GM19043 (cell line): ENCODE data around the gene BACE2.
"Not testable (repeated sequence)": the region's sequence is repeated elsewhere in the genome, so short reads cannot be mapped to it uniquely, and the experiment has no call there.

Source experiments
- ATAC-seq: cut with Tn5 transposase; IDR thresholded peaks from one replicate; pipeline ENCODE4 v1.9.1; 2021; ENCODE audit warnings: low read depth; ENCODE audit not compliant: unreplicated experiment

The BACE2 gene

GRCh38 chr21:41176846-41177245, 8.9 kb downstream of the BACE2 start:
- ATAC-seq = no peak

GRCh38 chr21:41180752-41181151, 12.8 kb downstream of the BACE2 start:
- no peak for ATAC-seq

- ATAC-seq = no peak
Observed at GRCh38 chr21:41182547-41182946, 14.6 kb downstream of the BACE2 start.

DNA sequence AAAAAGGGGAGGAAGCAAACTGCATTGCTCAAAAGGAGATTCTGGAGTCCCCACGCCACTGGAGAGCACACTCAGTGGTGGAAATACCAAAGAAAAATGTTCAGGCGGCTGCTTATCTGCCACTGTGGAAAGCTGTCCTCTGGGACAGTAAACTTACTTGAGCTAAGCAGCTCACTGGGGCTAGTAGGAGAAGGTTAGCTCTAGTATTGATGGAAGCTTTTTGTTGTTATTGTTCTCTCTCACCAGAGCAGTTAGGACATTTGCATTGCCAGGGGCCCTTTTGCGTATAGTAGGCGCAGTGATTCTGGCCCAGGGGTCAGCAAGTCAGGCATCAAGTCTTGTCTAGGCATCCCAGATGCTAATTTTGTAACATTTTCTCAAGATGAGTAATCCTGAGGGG, 15.6 kb downstream of the BACE2 start:
- ATAC-seq = no peak

DNA sequence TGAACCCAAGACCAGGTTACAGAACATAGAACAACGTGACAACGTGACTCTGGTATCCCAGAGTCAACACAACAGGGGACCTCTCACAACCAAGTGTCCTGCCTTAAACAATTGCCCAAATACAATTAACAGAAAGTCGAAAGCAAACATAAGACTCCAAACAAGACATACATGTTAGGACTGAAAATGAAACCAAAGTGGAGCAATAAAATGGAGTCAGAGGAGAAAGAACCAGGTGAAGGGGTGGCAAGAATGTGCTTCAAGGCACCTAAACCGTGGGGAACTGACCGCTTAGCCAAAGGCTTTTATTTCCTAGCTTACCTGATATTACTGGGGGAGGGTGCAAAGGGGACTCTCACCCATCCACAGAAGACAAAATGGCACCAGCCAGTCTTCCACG, 17.8 kb downstream of the BACE2 start:
- no peak for ATAC-seq

GRCh38 chr21:41186755-41187536, 19.0 kb downstream of the BACE2 start:
- no peak for ATAC-seq

DNA sequence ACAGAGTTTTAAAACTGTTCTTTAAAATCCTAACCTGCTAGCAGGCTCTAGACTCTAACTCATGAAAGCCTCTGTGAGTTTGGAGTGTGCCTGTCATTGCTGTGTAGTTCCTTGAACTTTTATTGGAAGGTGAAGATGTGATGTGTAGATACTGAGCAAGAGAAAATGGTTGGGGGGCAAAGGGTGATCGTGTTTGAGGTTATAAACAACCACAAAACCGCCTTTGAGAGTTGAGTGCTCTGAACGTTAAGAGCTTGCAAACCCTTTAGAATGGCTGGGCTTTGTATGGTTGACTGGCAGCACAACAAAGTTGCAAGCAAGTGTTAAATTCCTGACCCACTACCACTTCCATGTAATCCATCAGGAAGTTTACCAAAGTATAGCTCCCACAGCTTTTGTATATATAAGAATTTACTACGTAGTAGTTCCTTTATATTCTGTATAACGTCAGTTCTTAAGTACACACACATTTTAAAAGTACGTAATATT, 19.6 kb downstream of the BACE2 start:
- no peak for ATAC-seq

DNA sequence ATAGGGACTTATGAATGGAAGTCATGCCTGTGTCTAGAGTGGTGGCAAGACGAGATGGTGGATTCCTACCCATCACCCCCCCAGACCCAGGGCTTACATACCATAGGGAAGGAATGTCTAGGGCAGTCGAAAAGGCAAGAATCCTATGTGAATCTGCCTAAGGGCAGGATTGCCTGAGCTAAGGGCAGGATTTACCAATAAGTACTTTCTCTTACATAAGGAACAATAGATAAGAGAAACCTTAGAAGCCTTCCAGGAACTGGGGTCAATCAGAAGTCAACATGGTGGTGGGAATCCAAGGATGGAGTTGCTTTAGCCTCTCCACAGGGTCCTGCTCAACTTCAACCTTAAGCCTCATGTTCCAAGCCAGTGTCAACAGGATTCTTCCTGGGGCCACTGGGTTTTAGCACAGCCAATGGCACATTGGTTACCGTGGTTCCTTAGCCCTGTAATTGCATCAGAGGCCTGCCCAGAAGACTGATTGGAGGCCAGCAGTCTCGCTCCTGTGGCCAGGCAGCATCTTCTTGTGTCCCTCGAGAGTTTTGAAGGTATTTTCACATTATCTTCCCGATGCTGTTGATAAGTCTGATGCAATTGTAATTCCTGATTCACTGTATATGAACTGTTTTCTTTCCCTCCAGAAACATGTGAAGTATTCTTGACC, 20.7 kb downstream of the BACE2 start:
- ATAC-seq = no peak

DNA sequence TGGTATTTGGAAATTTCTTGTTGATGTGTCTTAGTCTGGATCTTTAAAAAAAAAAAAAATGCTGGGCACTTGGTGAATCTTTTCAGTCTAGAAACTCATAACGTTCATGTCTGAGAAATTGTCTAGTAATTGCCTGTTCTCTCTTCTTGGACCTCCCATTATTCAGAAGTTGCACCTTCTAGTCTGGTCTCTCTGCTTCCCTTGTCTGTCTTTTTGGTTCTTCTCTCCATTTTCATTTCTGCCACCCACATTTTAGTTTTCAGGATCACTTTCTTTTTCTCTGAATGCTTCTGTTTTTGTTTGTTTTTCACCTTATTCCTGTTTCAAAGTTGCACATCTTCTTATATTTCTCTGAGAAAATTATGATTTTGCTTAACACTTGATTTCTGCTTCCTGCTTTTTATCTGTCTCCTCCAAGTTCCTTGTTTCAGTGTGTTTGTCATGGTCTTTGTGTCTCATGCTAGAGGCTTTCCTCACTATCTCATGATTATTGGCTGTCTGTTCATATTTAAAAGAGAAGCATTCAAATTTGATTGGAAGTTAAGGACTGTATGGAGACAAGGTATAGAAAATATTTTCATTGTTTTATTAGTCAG, 21.3 kb downstream of the BACE2 start:
- no peak for ATAC-seq

- ATAC-seq = not testable (repeated sequence)
Observed at GRCh38 chr21:41192552-41192951, 24.6 kb downstream of the BACE2 start.

- ATAC-seq = no peak
Observed at GRCh38 chr21:41195311-41195710, 27.4 kb downstream of the BACE2 start.

- ATAC-seq = no peak
Observed at GRCh38 chr21:41196993-41197392, 29.0 kb downstream of the BACE2 start.

DNA sequence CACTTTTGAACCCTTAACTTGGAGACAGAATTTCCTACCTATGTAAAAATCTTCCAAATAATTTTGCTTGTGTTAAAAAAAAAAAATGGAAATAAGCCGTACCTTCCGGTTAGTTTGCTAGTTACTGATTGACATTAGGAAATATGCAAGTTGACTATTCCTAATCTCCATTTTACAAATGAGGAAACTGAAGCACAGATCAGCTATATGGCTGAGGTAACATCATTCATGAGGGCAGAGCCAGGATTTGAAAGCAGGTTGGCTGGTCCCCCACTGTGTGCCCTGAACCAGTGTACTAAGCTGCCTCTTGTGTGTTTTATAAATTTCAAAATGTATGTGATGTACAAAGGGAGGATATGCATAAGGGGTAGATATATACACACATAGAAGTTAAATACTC, 29.6 kb downstream of the BACE2 start:
- no peak for ATAC-seq

- ATAC-seq = not testable (repeated sequence)
Observed at GRCh38 chr21:41198647-41199046, 30.7 kb downstream of the BACE2 start.

GRCh38 chr21:41199123-41199522, 31.2 kb downstream of the BACE2 start:
- ATAC-seq = no peak

DNA sequence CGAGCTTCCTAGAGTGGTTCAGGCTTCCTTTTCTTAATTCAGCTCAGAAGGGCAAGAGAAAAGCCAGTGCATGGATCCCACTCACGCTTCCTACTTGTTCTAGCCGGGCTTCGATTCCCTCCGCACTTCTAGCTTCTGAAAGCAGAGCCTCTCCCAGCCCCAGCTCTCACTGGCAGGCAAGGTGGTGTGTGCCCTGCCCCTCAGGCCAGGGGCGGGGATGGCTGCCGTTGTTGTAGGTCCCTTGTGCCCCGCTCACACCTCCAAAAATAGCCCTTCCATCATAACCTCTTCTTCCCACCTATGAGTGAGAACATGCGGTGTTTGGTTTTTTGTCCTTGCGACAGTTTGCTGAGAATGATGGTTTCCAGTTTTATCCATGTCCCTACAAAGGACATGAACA, 31.6 kb downstream of the BACE2 start:
- no peak for ATAC-seq

DNA sequence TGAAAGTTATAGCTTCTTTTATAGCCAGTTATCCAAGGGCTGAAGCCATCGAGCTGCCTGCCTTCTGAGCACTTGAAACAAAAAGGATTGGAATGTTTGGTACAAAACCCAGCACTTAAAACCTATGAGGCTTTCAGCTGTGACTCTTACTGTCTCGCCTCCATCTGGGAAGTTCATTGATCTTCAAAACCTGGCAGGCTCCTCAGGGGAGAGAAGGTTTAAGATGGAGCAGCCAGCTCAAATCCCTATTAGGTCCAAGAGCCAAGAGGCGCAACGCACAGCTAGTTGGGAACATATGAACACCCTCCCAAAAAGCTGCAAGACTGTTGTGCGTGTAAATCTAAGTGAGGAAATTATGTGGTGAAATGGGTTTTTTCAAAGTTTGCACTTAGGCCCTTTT, 33.4 kb downstream of the BACE2 start:
- no peak for ATAC-seq

DNA sequence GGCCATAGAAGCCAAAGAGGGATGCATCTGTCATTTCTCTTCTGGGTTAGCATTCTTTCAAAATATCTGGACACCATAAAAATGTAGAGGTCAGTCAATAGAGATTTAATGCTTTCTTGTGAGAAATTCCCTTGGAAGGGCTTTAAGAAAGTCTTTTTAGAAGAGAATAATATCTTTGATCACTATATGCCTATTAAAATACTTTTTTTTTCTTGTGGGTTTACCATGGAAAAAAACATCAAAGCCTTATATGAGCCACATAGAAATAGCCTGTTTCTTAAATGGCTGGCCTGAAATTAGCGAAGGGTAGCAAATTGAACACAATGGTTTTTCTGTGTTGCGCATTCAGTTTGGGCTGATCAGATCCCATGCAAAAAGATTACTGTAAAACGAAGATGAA, 36.8 kb downstream of the BACE2 start:
- ATAC-seq = no peak

DNA sequence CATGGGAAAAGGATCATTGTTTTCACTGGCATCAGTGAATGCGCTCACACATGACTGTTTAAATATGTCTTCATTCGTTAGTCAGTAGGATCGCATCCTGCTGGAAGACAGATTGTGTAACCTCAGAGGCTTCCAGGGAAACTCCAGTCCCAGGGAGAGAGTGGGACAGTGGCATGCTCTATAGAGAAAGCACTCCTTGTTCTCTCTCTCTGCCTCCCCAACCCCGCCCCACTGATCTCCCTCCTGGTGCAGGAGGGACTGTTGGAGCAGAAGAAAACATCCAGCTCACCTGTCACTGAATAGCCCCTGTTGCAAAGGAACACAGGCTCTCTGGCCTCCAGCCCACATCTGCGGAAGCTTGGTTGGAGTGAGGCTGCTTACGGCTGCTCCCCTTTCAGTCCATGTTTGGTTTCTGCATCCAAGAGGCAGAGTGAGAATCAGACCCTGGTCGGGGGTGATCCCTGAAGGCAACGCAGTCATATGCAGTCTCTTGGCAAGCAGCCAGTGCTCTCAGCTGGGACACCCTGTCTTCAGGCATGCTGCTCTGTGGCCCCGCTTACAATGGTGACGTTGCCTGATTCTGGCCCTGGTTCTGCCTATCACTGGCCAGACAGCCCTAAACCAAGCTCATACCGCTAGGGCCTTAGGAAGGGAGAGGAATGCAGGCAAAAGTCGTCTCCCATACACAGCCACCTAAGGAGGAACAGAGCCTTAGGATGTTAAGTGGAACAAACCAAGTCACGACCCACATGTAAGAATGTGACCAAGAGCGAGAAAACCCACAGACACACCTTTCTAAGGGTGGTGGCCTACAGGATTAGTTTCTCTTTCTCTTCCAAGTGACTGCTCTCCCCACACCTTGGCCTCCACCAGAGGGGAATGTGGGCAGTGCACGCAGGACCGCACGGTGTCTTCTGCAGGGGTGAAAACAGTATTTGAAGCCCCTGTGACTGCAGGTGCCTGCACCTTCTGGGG, 39.7 kb downstream of the BACE2 start:
- no peak for ATAC-seq

DNA sequence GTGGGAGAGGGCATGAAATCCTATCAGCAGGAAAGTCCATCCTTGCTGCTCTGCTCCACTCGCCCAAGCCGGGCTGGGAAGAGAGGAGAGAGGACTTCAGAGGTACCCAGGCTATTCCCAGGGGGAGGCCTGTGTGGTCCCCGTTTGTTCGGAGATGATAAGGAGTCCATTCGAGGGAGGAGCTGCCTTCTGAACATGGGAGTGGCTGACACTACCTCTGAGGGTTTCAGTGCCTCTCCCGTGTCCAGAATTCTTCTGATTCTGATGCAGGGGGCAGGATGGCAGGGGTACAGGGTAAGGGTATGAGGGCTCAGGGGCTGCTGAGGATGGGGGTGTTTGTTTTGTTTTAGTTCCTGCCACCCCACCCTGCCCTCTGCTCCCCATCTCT, 40.4 kb downstream of the BACE2 start:
- no peak for ATAC-seq
